Chondrocyte (in vitro differentiated cells): ENCODE measurements around the gene SEZ6. TPM values are rescaled to one million over a fixed set of nuclear protein-coding genes. Genes with fewer than 3 reads are reported as not detected.

ENCODE experiments used
- DNase-seq: peaks from one replicate; pipeline ENCODE4 v3.0.0; 2021; ENCODE audit warnings: mixed read lengths, low spot score
- H3K27ac Mint-ChIP-seq: one replicate; pipeline ENCODE4 v1.8.0; 2021; ENCODE audit warnings: mild to moderate bottlenecking, moderate library complexity, mixed read lengths; ENCODE audit not compliant: unreplicated experiment
- H3K27me3 Mint-ChIP-seq: 2 replicates; pipeline ENCODE4 v1.8.0; 2021; ENCODE audit warnings: low read depth, mixed read lengths
- H3K36me3 Mint-ChIP-seq: 2 replicates; pipeline ENCODE4 v1.8.0; 2021; ENCODE audit warnings: low read depth, mixed read lengths
- H3K4me1 Mint-ChIP-seq: 2 replicates; pipeline ENCODE4 v1.8.0; 2021; ENCODE audit warnings: low read depth, mild to moderate bottlenecking, mixed read lengths
- H3K4me3 Mint-ChIP-seq: one replicate; pipeline ENCODE4 v1.8.0; 2021; ENCODE audit warnings: mild to moderate bottlenecking, moderate library complexity, mixed read lengths; ENCODE audit not compliant: unreplicated experiment
- H3K9me3 Mint-ChIP-seq: 2 replicates; pipeline ENCODE4 v1.8.0; 2021; ENCODE audit warnings: low read depth, mixed read lengths
- CTCF ChIP-seq: fragments of 200-600 bp; sonication (generic); IDR thresholded peaks from 2 replicates; pipeline ENCODE4 v1.5.0; 2021; ENCODE audit warnings: antibody characterized with exemption, mild to moderate bottlenecking, moderate library complexity
- total RNA-seq: library from RNA; stranded (reverse); gene quantifications from 3 replicates; pipeline ENCODE4 v1.2.1, GENCODE V29; 2021

Gene SEZ6
- total RNA-seq, 1 donor from 2014 or later: 0.35 TPM

- Mint-ChIP-seq H3K4me3 (no peak overlapping the region), H3K4me1 (no peaks in the 10 kb centered on the region), H3K36me3 (no peaks in the 10 kb centered on the region), H3K27me3 (peaks cover 72% of the 10 kb centered on the region), H3K27ac (no peak overlapping the region), H3K9me3 (no peaks in the 10 kb centered on the region)
- no peak for TF ChIP-seq CTCF
- DNase-seq: no peak
Observed at GRCh38 chr17:29016345-29017210, 10.7 kb upstream of the SEZ6 start.

- H3K36me3 Mint-ChIP-seq: no peaks in the 10 kb centered on the region
- no peak for DNase-seq
- H3K9me3 Mint-ChIP-seq: no peaks in the 10 kb centered on the region
- H3K27ac Mint-ChIP-seq: no peak overlapping the region
- H3K4me1 Mint-ChIP-seq: no peaks in the 10 kb centered on the region
- TF ChIP-seq CTCF: no peak
- peaks cover 73% of the 10 kb centered on the region for H3K27me3 Mint-ChIP-seq
- H3K4me3 Mint-ChIP-seq: no peak overlapping the region
Observed at GRCh38 chr17:29014716-29015115, 8.9 kb upstream of the SEZ6 start.

- DNase-seq: no peak
- Mint-ChIP-seq H3K27me3 (peaks cover 61% of the 10 kb centered on the region), H3K4me1 (peaks cover 3% of the 10 kb centered on the region), H3K9me3 (no peaks in the 10 kb centered on the region), H3K4me3 (no peak overlapping the region), H3K27ac (no peak overlapping the region), H3K36me3 (no peaks in the 10 kb centered on the region)
- TF ChIP-seq CTCF: no peak
Observed at GRCh38 chr17:29012535-29012934, 6.7 kb upstream of the SEZ6 start.

GRCh38 chr17:29010586-29010985, 4.8 kb upstream of the SEZ6 start:
- DNase-seq: no peak
- H3K4me3 Mint-ChIP-seq: no peak overlapping the region
- H3K27ac Mint-ChIP-seq: no peak overlapping the region
- TF ChIP-seq CTCF: no peak
- H3K36me3 Mint-ChIP-seq: no peaks in the 10 kb centered on the region
- H3K4me1 Mint-ChIP-seq: peaks cover 8% of the 10 kb centered on the region
- H3K9me3 Mint-ChIP-seq: no peaks in the 10 kb centered on the region
- peaks cover 54% of the 10 kb centered on the region for H3K27me3 Mint-ChIP-seq

- peaks cover 53% of the 10 kb centered on the region for H3K27me3 Mint-ChIP-seq
Observed at GRCh38 chr17:29010129-29010528, 4.3 kb upstream of the SEZ6 start.

More at GRCh38 chr17:29010129-29010528, 4.3 kb upstream of the SEZ6 start:
- H3K4me3 Mint-ChIP-seq: no peak overlapping the region
- no peak overlapping the region for H3K27ac Mint-ChIP-seq
- no peak for TF ChIP-seq CTCF
- H3K4me1 Mint-ChIP-seq: peaks cover 8% of the 10 kb centered on the region
- no peak for DNase-seq
- H3K36me3 Mint-ChIP-seq: no peaks in the 10 kb centered on the region
- no peaks in the 10 kb centered on the region for H3K9me3 Mint-ChIP-seq
